Measurements from ENCODE around the gene AUTS2.

AUTS2 gene

GRCh38 chr7:70148997-70149396 lies 550.7 kb downstream of the AUTS2 start:
- no peak for TF ChIP-seq TAF1 (IDR thresholded peaks at IDR 0.05; ENCODE audit: low read depth, low read length)
- TF ChIP-seq SPI1 (IDR thresholded peaks at IDR 0.05; ENCODE audit: low read depth, low read length) = no peak
- TF ChIP-seq PAX5 (IDR thresholded peaks at IDR 0.05; ENCODE audit: insufficient read depth, low read length, severe bottlenecking) = no peak
- TF ChIP-seq POU2F2 (IDR thresholded peaks at IDR 0.05; ENCODE audit: low read depth, low read length) = no peak
- TF ChIP-seq POLR2AphosphoS5 (IDR thresholded peaks at IDR 0.05; ENCODE audit: low read depth, low read length) = no peak
- no peak for TF ChIP-seq POLR2A (IDR thresholded peaks at IDR 0.05; ENCODE audit: low read depth, low read length)
- FAIRE-seq (no peak), DNase-seq (ENCODE audit: insufficient read length, low spot score) (no peak)

DNA sequence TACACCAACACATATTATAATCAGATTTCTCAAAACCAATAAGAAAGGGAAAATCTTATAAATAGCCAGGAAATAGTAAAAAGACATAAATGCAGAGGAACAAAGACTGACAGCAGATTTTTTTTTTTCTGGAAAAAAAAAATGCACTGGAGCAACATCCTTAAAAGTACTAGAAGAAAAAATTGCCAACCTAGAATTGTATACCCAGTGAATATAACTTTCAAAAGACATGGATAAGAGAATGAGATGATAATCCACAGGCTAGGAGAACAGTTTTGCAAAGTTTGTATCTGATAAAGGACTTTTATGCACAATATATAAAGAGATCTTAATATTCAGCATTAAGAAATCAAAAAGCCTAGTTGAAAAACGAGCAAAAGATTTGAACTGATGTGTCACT lies 554.0 kb downstream of the AUTS2 start:
- TF ChIP-seq POLR2A (IDR thresholded peaks at IDR 0.05; ENCODE audit: low read depth, low read length) (no peak), POU2F2 (IDR thresholded peaks at IDR 0.05; ENCODE audit: low read depth, low read length) (no peak), TAF1 (IDR thresholded peaks at IDR 0.05; ENCODE audit: low read depth, low read length) (no peak), SPI1 (IDR thresholded peaks at IDR 0.05; ENCODE audit: low read depth, low read length) (no peak), PAX5 (IDR thresholded peaks at IDR 0.05; ENCODE audit: insufficient read depth, low read length, severe bottlenecking) (no peak)
- DNase-seq (ENCODE audit: insufficient read length, low spot score) = no peak
- no peak for FAIRE-seq

DNA sequence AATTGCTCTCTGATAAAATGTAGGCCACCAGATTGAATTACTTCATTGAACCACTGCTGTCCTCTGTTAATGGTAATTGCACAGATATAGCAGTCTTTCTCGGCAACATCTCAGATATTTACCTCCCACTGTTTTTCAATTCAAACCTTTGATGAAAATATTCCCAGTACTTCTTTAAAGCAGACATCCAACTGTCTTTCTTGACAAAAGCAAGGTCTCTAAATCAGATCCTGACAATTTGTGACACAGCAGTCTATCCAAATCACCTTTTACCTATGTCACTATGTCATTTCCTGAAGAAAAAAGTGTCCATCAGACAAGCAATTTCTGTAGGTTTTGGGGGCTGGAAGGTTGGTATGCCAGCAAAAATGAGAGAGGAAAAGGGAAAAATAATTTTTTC lies 555.7 kb downstream of the AUTS2 start:
- TF ChIP-seq POLR2AphosphoS5 (IDR thresholded peaks at IDR 0.05; ENCODE audit: low read depth, low read length) (no peak), POLR2A (IDR thresholded peaks at IDR 0.05; ENCODE audit: low read depth, low read length) (no peak), PAX5 (IDR thresholded peaks at IDR 0.05; ENCODE audit: insufficient read depth, low read length, severe bottlenecking) (no peak), SPI1 (IDR thresholded peaks at IDR 0.05; ENCODE audit: low read depth, low read length) (no peak), POU2F2 (IDR thresholded peaks at IDR 0.05; ENCODE audit: low read depth, low read length) (no peak), TAF1 (IDR thresholded peaks at IDR 0.05; ENCODE audit: low read depth, low read length) (no peak)
- DNase-seq (ENCODE audit: insufficient read length, low spot score) = no peak
- FAIRE-seq = no peak

- TF ChIP-seq POLR2AphosphoS5 (IDR thresholded peaks at IDR 0.05; ENCODE audit: low read depth, low read length) (no peak), POU2F2 (IDR thresholded peaks at IDR 0.05; ENCODE audit: low read depth, low read length) (no peak), TAF1 (IDR thresholded peaks at IDR 0.05; ENCODE audit: low read depth, low read length) (no peak), PAX5 (IDR thresholded peaks at IDR 0.05; ENCODE audit: insufficient read depth, low read length, severe bottlenecking) (no peak)
- no peak for DNase-seq (ENCODE audit: insufficient read length, low spot score)
- no peak for FAIRE-seq
Observed at GRCh38 chr7:70154521-70155180, 556.4 kb downstream of the AUTS2 start.

- TF ChIP-seq TAF1 (IDR thresholded peaks at IDR 0.05; ENCODE audit: low read depth, low read length) = no peak
- no peak for TF ChIP-seq SPI1 (IDR thresholded peaks at IDR 0.05; ENCODE audit: low read depth, low read length)
- no peak for TF ChIP-seq POU2F2 (IDR thresholded peaks at IDR 0.05; ENCODE audit: low read depth, low read length)
- no peak for TF ChIP-seq POLR2AphosphoS5 (IDR thresholded peaks at IDR 0.05; ENCODE audit: low read depth, low read length)
- no peak for TF ChIP-seq POLR2A (IDR thresholded peaks at IDR 0.05; ENCODE audit: low read depth, low read length)
- no peak for TF ChIP-seq PAX5 (IDR thresholded peaks at IDR 0.05; ENCODE audit: insufficient read depth, low read length, severe bottlenecking)
Observed at GRCh38 chr7:70156057-70156456, 557.8 kb downstream of the AUTS2 start.

GRCh38 chr7:70159121-70159520 lies 560.8 kb downstream of the AUTS2 start:
- FAIRE-seq (no peak), DNase-seq (ENCODE audit: insufficient read length, low spot score) (no peak)
- no peak for TF ChIP-seq POU2F2 (IDR thresholded peaks at IDR 0.05; ENCODE audit: low read depth, low read length)
- TF ChIP-seq TAF1 (IDR thresholded peaks at IDR 0.05; ENCODE audit: low read depth, low read length) = no peak
- no peak for TF ChIP-seq SPI1 (IDR thresholded peaks at IDR 0.05; ENCODE audit: low read depth, low read length)

More at GRCh38 chr7:70156057-70156456, 557.8 kb downstream of the AUTS2 start:
- no peak for FAIRE-seq
- DNase-seq (ENCODE audit: insufficient read length, low spot score) = no peak

GRCh38 chr7:70165477-70166170 lies 567.3 kb downstream of the AUTS2 start:
- DNase-seq (ENCODE audit: insufficient read length, low spot score) (no peak), FAIRE-seq (no peak)
- TF ChIP-seq PAX5 (IDR thresholded peaks at IDR 0.05; ENCODE audit: insufficient read depth, low read length, severe bottlenecking) (no peak), POLR2A (IDR thresholded peaks at IDR 0.05; ENCODE audit: low read depth, low read length) (no peak), POLR2AphosphoS5 (IDR thresholded peaks at IDR 0.05; ENCODE audit: low read depth, low read length) (no peak), TAF1 (IDR thresholded peaks at IDR 0.05; ENCODE audit: low read depth, low read length) (no peak), POU2F2 (IDR thresholded peaks at IDR 0.05; ENCODE audit: low read depth, low read length) (no peak), SPI1 (IDR thresholded peaks at IDR 0.05; ENCODE audit: low read depth, low read length) (no peak)

- DNase-seq (ENCODE audit: insufficient read length, low spot score) = no peak
- FAIRE-seq = no peak
- no peak for TF ChIP-seq POU2F2 (IDR thresholded peaks at IDR 0.05; ENCODE audit: low read depth, low read length)
- no peak for TF ChIP-seq SPI1 (IDR thresholded peaks at IDR 0.05; ENCODE audit: low read depth, low read length)
- no peak for TF ChIP-seq POLR2AphosphoS5 (IDR thresholded peaks at IDR 0.05; ENCODE audit: low read depth, low read length)
- TF ChIP-seq PAX5 (IDR thresholded peaks at IDR 0.05; ENCODE audit: insufficient read depth, low read length, severe bottlenecking) = no peak
- no peak for TF ChIP-seq TAF1 (IDR thresholded peaks at IDR 0.05; ENCODE audit: low read depth, low read length)
- no peak for TF ChIP-seq POLR2A (IDR thresholded peaks at IDR 0.05; ENCODE audit: low read depth, low read length)
Observed at GRCh38 chr7:70171369-70171920, 573.2 kb downstream of the AUTS2 start.

DNA sequence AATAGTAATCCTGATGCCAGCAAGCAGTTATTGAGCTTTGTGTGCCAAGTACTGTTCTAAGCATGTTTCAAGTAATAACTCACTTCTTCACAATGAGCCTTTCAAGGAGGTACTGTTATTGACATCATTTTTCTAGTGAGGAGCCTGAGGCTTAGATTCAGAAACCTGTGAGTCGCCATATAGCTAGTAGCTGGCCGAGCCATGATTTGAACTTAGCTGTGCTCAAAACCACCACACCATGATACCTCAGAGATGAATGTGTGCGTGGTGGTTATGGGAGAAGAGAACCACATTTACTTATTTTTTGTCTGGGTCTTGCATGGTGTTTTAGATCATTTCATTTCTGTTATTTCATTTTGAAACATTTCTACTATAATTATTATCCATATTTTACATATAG lies 578.9 kb downstream of the AUTS2 start:
- DNase-seq (ENCODE audit: insufficient read length, low spot score) (no peak), FAIRE-seq (no peak)
- no peak for TF ChIP-seq TAF1 (IDR thresholded peaks at IDR 0.05; ENCODE audit: low read depth, low read length)
- TF ChIP-seq SPI1 (IDR thresholded peaks at IDR 0.05; ENCODE audit: low read depth, low read length) = no peak
- no peak for TF ChIP-seq POLR2A (IDR thresholded peaks at IDR 0.05; ENCODE audit: low read depth, low read length)
- TF ChIP-seq POLR2AphosphoS5 (IDR thresholded peaks at IDR 0.05; ENCODE audit: low read depth, low read length) = no peak

Data from GM12891 (cell line).